HG02610 (cell line): ENCODE data around the gene HS6ST1.

ENCODE experiments used
- ATAC-seq: cut with Tn5 transposase; IDR thresholded peaks from one replicate; pipeline ENCODE4 v1.9.1; 2021; ENCODE audit warnings: mild to moderate bottlenecking, moderate library complexity; ENCODE audit not compliant: unreplicated experiment

HS6ST1 gene

DNA sequence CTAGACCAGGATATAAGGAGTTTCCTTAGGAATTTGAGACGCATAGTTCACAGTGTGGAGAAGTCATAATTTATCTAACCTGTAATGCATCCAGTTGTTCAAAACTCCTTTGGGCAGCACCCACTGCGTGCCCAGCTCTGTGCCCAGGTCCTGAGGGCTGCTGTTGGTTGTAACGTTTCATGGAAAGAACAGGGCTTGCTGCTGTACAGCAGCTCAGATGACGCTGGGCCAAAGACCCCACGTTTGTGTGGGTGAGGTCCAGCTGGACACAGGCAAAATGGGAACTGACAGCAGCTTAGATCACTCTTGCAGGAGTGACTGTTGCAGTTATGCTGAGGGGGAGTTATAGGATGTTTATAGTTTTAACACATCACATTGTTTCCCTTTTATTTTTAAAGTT, 30.0 kb upstream of the HS6ST1 start:
- no peak for ATAC-seq

DNA sequence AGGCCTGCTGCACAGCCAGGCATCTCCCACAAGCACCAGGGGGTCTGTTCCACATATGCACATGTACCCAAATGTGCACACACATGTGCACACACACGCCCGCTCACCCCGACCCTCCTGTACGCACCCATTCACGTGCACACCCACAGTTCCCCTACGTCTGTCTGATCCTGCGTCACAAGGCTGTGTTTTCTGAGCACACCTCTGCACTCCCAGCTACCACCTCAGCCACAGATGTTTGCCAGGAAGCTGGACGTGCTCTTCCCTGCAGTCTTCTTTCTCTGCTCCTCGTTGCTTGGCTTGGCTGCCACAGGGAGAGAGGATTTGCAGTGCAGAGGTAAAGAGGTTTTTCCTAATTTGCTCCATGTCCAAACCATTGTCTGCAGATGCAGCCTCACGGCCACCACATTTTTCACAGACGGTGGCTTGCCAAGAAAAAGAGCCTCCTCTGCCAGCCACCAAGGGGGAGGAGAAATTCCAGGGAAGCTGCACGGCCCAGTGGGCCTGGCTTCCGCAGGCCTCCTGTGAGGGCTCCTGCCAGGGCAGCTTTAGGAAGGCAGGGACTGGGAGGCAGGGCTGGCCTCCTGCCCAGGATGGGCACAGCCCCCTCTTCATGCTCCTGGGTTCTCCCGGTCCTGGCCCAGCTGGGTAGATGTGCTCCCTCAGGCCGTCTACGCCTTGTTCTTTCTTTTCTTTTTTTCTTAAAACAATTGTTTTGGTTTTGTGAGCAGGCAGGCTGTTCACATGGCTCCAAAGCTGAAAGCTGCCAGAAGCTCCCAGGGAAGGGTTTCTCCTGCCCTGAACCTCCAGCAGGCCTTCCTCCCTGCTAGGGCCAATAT, 29.3 kb upstream of the HS6ST1 start:
- no peak for ATAC-seq

DNA sequence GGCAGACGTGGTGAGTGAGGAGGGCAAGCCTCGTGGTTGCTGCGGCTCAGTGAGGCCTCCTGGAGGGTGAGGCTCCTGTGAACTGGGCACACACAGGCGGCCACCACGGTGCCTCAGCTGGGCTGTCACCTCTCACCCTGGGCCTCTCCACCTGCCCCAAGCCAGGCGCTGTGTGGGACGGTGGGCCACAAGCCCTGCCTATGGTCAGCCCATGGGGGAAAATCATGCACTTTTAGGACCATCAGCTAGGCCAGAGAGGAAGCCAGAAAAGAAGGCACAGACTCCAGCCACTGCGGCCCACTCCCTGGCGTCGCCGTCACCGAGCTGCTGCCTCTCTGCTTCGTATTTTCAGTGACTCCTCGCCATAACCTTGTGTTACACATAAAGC, 28.5 kb upstream of the HS6ST1 start:
- no peak for ATAC-seq

DNA sequence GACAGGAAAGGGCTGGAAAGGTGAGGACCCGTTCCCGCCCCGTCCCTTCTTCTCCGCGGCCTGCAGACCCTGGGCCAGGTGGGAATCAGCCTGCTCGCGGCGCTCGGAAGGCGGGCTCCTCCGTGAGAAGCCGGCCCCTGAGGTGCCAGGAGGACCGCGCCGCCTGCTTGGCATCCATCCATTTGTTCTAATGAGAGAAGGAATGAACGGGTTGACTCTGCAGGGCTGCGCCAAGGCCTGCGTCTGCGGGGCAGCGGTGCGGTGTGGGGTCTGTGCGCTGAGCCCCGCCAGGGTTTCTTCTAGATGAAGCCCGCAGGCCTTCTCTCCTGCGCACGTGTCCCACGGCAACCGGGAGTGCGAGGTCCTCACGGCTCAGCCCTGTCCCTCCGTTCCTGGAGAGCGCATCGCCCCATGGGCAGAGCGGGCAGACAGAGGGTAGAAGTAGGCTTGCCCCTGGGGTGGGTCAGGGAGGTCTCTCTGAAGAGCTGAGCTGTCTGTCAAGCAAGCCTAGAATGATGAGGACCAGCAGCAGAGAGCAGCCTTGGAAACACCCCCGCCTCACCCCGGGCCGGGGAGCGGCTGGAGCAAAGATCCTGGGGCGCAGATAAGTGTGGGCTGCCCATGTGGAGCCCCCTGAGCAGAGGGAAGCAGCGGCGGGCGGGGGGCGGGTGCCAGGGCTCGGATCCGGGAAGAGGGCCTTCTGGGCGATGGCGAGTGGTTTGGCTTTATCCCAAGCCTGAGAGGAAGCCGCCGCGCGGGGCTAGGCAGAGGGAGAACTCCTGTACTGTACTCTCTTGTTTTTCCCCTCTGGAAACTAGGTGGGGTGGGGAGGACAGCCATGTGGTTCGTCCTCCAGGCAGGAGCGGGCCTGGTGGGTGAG, 27.9 kb upstream of the HS6ST1 start:
- no peak for ATAC-seq

DNA sequence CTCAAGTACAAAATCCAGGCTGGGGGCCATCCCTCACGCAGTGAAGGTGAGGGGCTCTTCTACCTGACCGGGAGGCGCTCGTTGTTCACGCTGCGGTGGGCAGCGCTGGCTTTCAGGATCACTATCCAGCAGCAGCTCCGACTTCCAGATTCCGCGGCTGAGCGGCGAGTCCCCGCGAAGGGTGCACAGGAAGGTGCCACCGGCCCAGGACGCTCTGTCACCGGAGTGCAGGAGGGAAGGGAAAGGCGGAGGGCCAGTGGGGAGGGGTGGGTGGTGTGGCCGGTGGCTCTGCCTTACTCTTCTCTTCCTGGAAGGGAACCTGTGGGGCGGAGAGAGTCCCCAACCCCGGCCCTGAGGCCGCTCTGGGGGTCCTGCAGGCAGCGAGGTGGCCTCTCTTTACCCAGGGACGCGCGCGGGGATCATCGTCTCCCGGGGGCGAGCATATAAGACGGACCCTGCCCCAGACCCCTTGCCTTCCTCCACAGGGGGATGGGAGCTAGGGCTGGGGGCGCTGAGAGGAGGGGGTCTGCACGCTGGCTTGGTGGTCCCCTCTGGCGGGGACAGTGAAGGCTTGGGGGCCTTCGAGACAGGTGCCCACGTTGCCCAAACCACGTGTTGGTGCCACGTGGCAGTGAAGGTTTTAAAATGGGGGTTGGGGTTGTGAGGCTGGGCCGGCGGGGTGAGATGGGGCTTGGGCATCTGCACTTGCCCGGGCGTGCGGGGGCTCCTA, 26.9 kb upstream of the HS6ST1 start:
- ATAC-seq, result no peak

DNA sequence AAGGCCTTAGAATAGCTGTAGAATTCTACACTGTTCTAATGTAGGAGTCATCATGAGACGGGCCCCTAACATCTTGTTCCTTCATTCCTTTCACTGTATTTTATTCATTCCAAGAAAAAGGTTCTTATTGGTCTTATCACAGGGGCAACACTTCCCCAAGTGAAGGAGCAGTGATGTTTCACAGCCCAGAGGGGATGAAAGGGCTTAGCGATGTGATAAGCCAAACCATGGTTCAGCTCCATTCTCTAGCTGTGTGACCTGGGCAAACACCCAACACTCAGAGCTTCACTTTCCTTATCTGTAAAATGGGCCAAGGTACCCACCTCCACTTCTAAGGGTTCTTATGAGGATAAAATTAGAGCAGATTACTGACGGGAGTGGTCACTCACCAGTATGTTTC, 25.4 kb upstream of the HS6ST1 start:
- ATAC-seq, result no peak

DNA sequence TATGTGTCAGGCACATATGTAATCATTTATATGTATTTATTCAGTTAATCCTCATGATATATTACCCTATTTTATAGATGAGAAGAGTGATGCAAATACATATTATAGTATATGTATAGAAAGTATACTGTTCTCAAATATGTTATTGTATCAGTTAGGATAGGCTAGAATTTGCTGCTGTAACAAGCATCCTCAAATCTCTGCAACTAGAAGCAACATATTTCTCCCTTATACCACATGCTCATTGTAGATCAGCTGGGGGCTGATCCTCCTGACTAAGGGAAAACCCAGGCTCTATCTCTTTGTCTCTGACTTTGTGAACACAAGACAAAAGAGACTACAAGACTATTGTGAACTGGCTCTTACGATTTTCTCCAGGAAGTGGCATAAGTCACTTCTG, 24.8 kb upstream of the HS6ST1 start:
- no peak for ATAC-seq

DNA sequence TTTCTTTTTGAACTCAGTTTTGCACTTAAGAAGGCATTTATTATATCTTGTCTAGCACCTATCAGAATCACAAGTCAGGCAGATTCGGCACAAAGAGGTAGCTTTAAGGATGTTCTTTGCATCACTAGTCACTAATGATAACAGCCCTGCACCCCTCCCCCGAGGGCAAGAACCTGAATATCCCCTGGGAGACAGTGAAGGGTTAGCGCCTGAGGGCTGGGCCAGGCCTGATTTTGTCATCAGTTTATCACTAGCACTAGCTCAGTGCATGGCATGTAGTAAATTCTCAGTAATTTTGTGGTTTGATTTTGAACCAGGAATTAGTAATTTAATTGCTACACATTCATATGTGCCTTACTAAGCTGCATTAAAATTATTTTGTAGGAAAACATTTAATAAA, 23.9 kb upstream of the HS6ST1 start:
- ATAC-seq, result no peak

DNA sequence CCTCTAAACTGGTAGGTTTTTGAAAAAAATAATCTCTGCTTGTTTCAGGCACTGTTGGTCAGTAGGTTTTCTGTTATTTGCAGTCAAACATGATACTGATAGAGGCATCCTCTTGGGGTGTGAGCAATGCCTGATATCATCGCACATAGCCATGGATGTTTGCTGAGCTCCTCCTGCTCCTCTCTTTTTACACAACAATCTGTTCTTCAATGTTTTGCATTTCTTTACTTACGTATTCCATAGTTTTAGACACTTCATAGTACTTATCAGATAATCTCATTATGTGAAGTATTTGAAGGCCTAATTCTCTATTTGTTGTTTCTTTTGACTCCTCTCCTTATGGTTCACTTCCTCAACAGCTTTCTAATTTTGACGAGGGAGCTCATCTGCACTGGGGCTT, 23.0 kb upstream of the HS6ST1 start:
- ATAC-seq, result no peak

DNA sequence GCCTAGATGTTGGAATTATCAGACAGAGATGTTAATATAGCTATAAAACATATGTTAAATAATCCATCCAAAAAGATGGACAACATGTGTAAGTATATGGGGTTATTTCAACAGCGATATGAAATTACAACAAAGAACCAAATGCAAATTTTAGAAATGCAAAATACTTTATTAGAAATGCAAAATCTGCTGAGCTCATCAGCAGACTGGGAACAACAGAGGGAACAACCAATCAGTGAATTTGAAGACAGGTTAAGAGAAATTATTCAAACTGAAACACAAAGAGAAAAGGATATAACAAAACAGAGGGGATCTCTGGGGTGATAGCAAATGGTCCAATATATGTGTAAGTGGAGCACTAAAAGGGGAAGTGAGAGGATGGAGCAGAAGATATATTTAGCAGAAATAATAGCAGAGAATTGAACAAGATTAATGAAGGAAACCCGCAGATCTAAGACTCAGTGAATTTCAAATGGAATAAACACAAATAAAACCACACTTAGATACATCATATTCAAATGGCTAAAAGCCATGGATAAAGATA, 13.5 kb upstream of the HS6ST1 start:
- ATAC-seq, result no peak

DNA sequence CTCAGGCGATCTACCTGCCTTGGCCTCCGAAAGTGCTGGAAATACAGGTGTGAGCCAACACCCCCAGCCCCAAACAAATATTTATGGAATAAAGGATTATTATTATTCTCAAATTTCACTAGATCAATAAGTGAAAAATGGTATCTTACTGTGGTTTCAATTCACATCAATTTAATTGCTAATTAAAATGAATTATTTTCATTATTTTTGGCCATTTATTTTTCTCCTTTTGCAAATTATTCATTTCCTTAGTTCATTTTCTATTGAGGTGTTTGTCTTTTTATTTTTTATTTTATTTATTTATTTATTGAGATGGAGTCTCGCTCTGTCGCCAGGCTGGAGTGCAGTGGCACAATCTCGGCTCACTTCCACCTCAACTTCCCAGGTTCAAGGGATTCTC, 11.9 kb upstream of the HS6ST1 start:
- ATAC-seq, result no peak

DNA sequence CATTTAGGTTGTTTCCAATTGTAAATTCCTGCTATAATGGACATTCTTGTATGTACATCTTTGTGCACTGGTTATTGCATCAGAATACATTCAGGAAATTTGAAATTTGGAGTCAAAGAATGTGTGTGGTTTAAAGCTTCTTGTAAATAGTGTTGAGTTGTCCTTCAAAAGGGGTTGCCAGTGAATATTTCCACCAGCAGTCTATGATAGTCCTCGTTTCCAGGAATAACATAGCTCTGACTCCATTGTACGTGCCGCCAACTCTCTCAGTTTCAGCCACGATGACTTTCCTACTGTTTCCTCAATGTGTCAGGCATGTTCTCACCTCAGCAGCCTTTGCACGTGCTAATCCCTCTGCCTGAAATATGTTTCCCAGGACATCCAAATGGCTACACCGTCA, 10.9 kb upstream of the HS6ST1 start:
- no peak for ATAC-seq

DNA sequence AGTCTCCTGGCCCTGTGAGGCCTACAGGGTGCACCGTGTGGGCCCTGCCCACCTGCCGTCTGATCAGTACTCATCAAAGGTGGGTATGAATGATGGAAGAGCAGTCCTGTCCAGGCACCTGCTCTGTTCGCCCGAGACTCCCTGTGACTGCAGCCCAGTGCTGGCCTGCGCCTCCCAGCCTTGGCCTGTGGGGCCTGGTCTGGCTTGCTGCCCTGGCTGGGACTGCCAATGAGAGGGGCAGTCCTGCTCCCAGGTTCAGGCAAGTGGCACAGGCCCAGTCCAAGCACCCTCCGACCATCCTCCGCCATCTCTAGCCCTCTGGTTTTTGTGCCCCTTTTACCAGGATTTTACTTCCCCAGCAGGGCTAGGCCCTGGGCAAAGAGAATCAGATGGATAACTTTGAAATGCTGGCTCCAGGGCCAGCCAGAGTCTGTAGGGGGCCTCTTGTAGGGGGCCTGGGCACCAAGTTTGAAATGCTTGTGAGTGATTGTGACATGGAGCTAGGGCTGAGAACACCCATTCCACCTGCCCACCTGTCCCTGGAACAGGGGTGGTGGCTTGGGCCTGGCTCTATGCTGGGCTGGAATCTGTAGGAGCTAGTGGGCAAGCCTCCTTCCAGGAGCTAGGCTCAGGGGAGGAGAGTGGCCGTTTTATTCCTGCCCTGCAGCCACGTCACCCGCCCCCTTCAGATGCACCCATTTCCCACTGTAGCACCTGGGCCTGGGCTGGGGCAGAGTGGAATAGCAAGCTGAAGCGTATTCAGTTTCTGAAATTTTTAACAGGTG, 8.7 kb upstream of the HS6ST1 start:
- ATAC-seq, result no peak

DNA sequence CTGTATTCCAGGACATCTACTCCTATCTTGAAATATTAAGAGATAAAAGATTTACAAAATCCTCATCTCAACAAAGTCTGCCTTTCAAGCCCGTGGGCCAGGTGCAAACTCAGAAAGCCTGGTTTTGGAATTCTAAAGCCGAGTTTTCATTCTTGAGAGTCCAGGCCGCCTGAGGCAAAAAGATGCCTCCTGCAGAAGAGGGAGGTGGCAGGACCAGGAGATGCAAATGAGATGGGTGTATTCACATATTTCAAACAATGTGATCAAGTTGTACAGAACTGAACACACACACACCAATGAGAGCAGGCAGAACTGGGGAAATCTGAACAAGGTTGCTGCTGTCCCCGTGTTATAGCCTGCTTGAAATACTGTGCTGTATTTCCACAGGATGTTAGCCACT, 7.7 kb upstream of the HS6ST1 start:
- no peak for ATAC-seq

DNA sequence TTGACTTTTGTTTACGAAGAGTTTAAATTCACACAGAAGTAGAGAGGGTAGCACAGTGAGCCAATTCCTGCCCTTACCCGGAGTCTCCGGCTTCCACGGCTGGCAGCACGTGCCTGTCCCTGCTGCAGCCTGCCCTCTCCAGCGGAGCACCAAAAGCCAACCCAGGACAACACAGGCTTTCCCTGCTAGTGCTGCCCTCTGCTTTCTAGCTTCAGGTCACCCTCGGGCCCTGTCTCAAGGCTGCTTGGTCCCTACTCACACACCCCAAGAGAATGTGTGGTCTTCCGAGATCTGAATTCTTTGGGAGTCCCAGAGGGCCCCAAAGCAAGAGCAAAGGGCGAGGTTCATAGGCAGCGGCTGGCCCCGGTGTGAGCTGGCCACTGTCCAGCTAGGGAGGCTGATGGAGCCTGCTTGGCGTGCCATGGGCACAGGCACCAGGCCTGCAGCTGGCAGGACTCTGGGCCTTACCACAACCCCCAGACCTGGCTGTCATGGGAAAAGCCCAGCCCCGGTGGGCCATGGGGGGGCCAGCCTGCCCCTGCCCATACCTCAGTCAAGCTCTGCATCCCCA, 7.0 kb upstream of the HS6ST1 start:
- no peak for ATAC-seq

DNA sequence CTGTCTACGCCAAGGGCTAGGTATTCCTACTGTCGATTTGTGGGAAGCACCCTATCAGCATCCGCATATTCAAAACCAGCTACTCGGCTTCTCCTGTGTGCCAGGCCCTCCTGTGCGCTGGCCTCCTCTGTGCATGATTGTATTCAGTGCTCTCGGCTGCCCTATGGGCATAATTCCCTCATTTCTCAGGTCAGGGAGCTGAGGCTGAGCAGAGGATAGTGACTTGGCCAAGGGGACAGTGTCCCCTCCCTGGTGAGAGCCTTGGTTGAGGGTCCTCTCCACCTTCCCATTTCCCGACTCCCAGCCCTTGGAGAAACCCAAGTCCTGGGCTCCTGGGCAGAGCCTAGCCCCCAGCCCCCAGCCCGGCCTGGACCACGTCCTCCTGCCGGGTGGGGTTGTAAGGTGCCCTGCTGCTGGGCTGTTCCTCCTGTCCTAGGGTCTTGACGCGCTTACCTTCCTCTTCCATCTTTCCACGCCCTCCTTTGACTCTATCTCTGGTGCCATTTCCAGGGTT, 6.3 kb upstream of the HS6ST1 start:
- ATAC-seq, result no peak

DNA sequence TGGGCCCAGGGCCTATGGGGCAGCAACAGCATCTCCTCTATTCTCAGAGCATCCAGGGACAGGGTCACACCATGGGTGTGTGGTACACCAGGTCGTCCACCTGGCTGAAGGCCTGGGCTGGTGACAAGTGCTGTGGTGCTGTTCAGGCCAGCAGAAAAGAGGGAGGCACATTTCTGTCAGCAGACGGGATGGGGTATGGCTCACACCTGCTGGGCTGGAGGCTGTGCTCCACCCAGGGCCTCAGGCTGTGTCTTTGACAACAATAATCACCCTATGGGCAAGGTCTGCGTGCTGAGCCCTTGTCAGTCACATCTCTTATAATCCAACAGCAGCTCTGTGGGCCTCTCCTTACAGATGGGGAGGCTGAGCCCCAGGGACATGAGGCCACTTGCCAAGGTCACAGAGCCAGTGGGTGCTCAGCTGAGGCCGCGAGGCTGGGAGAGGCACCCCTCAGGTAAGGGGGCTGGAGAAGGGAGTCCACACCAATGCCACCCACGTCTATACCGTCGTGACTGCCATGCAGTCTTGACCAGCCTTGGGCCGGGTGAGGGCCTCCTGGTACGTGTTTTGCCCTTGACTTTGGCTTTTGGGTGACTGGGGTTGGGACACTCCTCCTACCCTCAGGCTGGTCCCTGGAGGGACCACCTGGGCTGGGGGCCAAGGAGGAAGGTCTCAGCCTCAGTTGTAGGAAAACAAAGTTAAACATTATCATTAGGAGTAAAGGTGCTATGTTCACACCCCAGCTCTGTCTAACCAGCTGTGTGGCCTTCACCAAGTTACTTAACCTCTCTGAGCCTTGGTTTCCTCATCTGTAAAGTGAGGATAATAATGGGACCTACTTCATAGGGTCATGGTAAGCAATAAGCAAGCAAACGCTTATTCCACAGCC, 5.6 kb upstream of the HS6ST1 start:
- no peak for ATAC-seq

DNA sequence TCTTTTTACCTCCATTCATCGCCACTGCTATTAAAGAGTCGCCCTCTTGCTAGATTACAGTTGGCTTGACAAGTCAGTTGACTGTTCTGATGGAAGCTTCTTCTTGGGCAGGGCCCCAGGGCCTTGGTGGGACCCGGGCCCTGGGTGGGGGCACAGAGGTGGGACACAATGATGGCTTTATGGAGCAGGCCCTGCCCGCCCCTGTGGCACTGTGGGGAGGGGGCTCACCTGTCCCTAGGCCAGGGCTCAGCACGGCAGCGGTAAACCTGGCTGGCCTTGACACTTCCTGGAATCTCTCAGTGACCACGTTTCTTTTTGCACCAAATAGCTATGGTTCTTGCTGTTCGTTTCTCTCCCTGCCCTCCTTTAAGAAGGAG, 4.9 kb upstream of the HS6ST1 start:
- no peak for ATAC-seq
